Measurements from ENCODE around the gene RPL36A.

RPL36A gene

GRCh38 chrX:101390664-101391525 is at the start of gene RPL36A:
RPL36A (plus strand) TSS chrX:101391011; CDS start chrX:101391044, 33 bp downstream.
- DNase-seq, result peak; percentile 96

DNA sequence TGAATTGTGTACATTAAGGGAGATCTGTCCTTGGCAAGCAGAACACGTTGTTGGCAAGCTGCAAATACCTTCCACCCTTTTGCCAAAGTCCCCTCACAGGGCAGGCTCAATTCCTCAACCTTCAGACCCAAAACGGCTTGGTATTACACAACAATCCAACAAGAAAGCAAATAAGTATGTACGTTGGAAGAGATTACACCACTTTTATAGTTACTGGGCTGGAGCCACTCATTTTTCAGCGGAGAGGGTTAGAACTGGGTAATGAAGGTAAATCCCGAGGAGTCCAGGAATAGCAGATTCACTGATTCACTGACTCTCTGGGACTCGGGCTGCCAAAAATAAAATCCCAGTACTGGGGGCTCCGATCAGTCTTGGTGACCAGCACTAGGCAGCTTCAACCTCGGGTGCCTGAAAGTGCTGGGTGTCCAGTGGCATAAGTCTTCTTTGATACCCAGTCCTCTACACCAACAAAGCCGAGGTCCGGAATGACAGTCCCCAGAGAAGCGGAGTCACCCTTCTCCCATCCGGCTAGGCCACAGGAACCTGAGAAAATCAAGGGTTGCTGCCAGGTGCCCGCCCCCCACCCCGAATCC is 42.9 kb upstream of the RPL36A start:
- no peak for DNase-seq

GRCh38 chrX:101348452-101349192 is 42.2 kb upstream of the RPL36A start, which contains the start of gene TIMM8A:
TIMM8A (minus strand) TSS chrX:101348742; CDS start chrX:101348664, 78 bp downstream.
- DNase-seq, result peak; percentile 82

DNA sequence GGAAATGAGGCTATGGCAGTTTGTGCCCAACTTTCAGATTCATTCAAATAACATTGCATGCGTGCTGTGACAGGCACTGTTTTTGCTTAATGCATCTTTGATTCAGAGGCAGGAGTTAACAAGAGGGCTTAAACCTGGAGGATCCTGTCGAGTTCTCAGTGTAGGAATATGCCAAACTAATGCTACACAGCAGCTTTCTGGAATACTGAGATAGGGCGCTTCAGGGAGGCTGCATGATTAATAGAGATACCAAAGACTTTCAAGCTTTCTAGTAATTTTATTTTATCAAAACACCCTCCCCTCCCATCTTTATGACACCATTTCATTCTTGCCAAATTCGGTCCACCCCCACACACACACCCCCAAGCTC is 41.6 kb upstream of the RPL36A start:
- DNase-seq, result peak; percentile 61

DNA sequence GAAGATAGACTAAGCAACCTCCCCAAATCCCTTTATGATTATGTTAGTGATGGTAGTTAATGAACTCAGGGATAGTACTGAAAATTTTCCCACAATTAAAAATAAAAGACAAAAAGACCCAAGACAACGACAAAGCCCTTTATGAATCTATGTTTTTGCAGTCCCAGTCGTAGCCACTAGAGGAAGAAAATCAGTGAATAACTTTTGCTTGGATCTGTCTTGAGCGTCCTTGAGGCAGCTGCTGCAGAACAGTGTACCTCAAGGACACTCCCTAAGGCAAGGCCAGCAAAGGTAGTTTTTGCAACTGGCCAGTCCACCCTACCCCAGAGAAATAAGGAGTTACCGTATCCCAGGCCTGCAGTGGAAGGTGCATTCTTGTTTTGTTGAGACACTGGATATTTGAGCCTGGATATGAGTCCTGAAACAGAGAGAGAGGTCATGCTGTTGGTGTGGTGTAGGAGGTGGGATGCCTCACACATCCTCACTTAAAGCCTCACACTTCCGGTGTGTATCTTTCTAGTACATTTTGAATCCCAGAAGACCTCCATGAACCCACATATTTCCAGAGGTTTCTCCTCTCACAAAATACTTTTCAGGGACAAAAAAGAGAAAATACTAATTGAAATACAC is 33.5 kb upstream of the RPL36A start:
- peak; percentile 61 for DNase-seq

- no peak for DNase-seq
Measured at GRCh38 chrX:101359966-101360365, 30.8 kb upstream of the RPL36A start.

DNA sequence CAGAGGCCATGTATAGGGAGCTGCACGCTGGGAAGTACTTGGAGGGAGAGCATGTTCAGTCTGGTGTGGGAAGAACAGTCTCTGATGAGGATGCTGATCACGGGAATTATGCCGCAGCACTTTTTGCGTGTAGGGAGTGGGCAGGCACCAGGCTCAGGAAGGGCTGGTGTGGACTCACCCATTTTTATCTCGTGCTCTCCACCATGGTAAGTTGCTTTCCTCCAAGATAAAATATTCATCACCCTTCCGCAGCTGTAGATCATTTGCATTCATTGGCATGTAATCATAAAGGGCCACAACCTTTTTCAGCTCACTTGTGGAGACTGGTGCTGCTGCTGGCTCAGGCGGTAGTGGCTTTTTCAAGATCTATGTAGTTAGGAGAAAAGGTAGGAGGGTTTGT is 30.4 kb upstream of the RPL36A start:
- DNase-seq, result peak; percentile 93

DNA sequence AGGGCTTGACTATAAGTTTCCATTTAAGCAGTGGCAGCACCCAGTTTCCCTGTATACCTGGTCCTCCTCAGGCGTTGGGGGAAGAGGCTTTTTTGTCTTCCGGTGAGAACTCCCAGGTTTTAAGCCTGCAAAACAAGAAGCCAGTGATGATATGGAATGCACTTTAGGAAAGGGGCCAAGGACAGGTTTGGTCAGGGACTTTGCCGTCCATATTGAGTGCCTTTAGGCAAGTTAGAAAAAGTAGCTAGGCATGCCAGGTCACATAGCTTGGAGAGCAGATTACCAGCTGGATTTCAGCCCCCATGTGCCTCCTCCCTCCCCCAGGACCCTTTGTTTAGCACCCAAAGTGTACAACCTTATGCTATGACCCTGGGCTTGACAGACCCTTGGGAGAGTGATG is 28.7 kb upstream of the RPL36A start:
- DNase-seq, result no peak

DNA sequence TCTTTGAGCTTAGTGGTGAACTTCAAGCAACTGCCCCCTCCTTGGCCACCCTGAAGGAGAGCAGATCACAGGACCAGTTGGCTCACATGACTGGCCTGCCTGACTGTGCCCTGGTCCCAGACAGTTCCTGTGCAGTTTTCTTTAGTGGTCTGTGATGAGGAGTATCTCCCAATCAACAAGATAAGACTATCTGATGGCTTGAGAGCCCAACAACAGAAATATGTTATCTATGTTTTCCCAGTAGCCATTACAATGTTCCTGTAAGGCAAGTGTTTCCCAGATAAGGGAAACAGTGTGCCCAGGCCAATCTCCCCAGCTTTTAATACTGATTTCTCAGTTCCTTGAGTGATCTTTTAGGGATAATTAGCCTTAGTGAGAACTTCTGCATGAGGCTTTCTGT is 28.1 kb upstream of the RPL36A start:
- DNase-seq, result peak; percentile 45

GRCh38 chrX:101365301-101365795 is 25.5 kb upstream of the RPL36A start:
- no peak for DNase-seq

- DNase-seq, result no peak
Measured at GRCh38 chrX:101368800-101369199, 22.0 kb upstream of the RPL36A start.

GRCh38 chrX:101369687-101370086 is 21.1 kb upstream of the RPL36A start:
- DNase-seq, result no peak

GRCh38 chrX:101370888-101371504 is 19.8 kb upstream of the RPL36A start:
- DNase-seq, result no peak

GRCh38 chrX:101377547-101377946 is 13.3 kb upstream of the RPL36A start:
- DNase-seq, result no peak

DNA sequence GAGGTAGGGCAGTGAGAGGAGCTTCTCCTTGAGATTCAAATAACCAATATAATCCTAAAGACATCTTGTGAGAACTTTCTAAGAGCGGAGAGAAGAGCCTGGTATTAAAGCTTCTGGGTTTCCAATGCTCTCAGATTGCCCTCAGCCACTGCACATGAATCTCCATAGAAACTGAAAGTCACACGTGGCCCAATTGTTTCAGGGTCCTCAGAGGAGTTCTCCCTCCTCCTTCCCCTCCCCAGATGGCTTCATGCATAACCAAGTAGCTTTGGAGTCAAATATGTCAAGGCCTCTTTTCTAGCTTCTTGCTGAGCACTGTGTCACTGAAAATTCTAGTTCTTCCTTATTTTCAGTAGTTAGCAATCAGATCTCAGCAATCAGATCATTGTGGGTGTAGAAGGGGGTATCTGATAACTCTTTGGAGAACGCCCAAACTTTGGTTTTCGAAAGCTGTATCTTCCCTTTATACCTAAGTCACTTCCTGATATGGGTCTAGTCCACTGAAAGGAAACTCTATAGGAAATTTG is 7.1 kb upstream of the RPL36A start:
- no peak for DNase-seq

- DNase-seq, result no peak
Measured at GRCh38 chrX:101385026-101385684, 5.7 kb upstream of the RPL36A start.

DNA sequence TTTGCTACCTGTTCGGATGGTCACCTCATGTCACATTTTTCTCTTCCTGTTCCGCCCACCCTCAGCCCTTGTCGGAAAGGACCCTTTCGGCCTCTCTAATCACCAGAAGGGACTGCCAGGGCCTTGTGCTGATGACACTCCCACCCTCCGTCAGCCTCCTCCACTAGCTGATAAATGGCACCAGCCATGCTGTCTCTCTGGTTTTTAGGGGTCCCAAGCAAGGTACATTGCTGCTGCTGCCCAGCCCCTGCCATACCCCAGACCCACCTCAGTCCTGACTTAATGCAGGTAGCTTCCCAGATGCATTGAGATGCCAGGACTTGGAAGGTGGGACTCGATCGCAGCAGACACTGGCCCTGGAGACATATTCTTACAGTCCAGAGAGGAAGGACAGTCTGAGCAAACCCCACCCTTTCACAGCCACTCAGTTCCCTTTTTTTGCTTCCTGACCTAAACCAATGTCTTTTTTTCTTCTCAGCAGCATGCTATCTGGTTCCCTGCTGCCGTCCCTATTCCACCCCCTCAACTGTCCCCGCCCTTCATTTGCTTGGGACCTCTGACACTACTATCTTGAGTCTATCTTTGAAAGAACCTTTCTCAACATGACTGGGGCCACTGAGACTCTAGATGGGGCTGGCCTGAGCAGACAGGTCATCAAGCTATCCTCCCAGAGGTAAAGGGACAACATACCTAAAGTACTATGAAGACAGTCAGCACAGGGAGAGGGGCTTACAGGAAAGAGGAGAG is 4.8 kb upstream of the RPL36A start, which contains the start of gene BTK:
TSS of gene BTK (minus strand) at position 397 of the 747 bp plus-strand sequence. CDS start 10,907 bp downstream, outside the sequence.
- peak; percentile 86 for DNase-seq

- no peak for DNase-seq
Measured at GRCh38 chrX:101386542-101386885, 4.3 kb upstream of the RPL36A start.

DNA sequence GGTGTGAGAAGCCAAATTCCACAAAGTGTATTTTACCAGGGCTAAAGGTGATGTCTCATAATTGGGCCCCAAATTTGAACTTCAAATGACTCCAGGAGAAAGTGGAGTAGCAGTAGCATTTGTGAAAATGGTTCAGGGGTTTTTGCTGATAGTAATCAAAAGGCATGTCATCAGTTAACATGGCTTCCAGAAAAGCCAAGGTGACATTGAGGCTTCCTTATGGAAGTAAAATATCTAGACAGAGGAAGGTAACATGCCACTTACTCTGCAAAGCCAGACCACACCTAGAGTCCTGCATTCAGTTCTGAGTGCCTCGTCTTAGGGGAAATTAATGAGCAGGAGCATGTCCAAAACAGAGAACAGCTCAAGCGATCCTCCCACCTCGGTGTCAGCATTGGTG is 2.2 kb upstream of the RPL36A start:
- no peak for DNase-seq

GRCh38 chrX:101391831-101392230 is 1.0 kb downstream of the RPL36A start:
- no peak for DNase-seq
